Ectodermal cell (in vitro differentiated cells): Measurements from ENCODE around the gene IGF1R.

Source experiments
- H3K27ac ChIP-seq: 2 replicates; pipeline ENCODE4 v1.7.0; 2013; ENCODE audit warnings: mild to moderate bottlenecking, low read depth, low read length; ENCODE audit not compliant: insufficient read depth, poor library complexity, severe bottlenecking
- H3K27me3 ChIP-seq: 2 replicates; pipeline ENCODE4 v1.7.0; 2013; ENCODE audit warnings: mild to moderate bottlenecking, low read length; ENCODE audit not compliant: insufficient read depth, control insufficient read depth, poor library complexity, severe bottlenecking
- H3K36me3 ChIP-seq: one replicate; pipeline ENCODE4 v1.7.0; 2013; ENCODE audit warnings: low read length; ENCODE audit not compliant: control insufficient read depth, insufficient read depth
- H3K4me1 ChIP-seq: one replicate; pipeline ENCODE4 v1.7.0; 2013; ENCODE audit warnings: low read length; ENCODE audit not compliant: control insufficient read depth, insufficient read depth
- H3K4me3 ChIP-seq: 2 replicates; pipeline ENCODE4 v1.7.0; 2013; ENCODE audit warnings: low read depth, low read length, control low read depth; ENCODE audit not compliant: insufficient read depth
- H3K9me3 ChIP-seq: 2 replicates; pipeline ENCODE4 v1.7.0; 2013; ENCODE audit warnings: mild to moderate bottlenecking, low read length, moderate library complexity; ENCODE audit not compliant: control insufficient read depth
- WGBS, 2 experiments: methylation state at CpG; one replicate each; pipeline ENCODE4 v1.1.7; 2013; ENCODE audit warnings: missing lambda C conversion rate in 2 of 2; 5-methylcytosine and 5-hydroxymethylcytosine counted together

The IGF1R gene

GRCh38 chr15:98817745-98818144, 169.4 kb downstream of the IGF1R start:
- 91 to 92% methylated on average over 2 of the region's 2 CpGs for WGBS, 2 experiments
- Histone ChIP-seq H3K4me3 (no peak overlapping the region), H3K36me3 (no peaks in the 10 kb centered on the region), H3K27me3 (no peaks in the 10 kb centered on the region), H3K27ac (no peak overlapping the region), H3K9me3 (no peaks in the 10 kb centered on the region), H3K4me1 (peaks cover under 1% of the 10 kb centered on the region)

DNA sequence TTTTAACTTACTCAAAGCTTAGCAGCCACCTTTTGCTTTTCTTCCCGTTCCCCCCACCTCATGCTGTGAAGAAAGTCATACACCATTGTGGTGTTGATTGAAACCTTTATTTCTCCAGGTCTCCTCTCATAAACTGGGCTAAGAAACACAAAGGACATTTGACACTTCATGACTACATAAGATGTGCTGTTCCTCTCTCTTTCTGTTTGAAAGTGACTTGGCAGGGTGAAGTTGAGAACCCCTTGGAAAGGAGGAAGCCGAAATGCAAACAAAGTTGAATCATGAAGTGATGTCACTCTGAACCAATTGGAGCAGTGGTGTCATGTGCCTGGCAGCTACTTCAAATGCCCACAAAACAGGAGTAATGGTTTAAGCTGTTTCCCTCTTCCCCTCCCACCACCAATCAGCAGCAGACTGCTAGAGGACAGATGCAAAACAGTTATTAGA, 174.7 kb downstream of the IGF1R start:
- Histone ChIP-seq H3K9me3 (no peaks in the 10 kb centered on the region), H3K27me3 (no peaks in the 10 kb centered on the region), H3K4me1 (peaks cover 11% of the 10 kb centered on the region), H3K36me3 (no peaks in the 10 kb centered on the region), H3K4me3 (no peak overlapping the region), H3K27ac (peak overlapping the region; percentile 58)
- WGBS, 2 experiments, result 6 to 11% methylated on average over 1 to 2 of the region's 2 CpGs

DNA sequence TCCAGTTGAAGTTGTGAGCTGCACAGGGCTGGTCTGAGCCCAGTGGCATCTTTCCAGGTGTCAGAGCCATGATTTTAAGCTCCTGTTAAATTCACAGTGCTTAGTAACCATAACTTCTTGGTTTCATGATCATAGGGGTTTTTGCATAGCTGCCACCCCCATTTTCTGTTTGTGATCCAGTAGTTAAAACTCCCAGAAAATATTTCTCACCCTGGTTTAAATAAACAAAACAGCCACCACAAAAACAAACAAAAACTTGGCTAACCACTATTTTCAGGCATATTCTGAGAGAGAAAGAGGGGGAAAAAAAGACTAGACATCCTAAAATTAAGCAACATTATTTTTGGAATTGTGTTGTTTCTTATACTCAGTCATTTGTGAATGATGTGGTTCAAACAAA, 175.3 kb downstream of the IGF1R start:
- Histone ChIP-seq H3K9me3 (no peaks in the 10 kb centered on the region), H3K27ac (no peak overlapping the region), H3K36me3 (no peaks in the 10 kb centered on the region)

GRCh38 chr15:98824595-98824994, 176.3 kb downstream of the IGF1R start:
- peaks cover 3% of the 10 kb centered on the region for H3K9me3 ChIP-seq
- H3K4me3 ChIP-seq, result no peak overlapping the region
- H3K27ac ChIP-seq, result no peak overlapping the region
- WGBS, 2 experiments, result 91 to 92% methylated on average over 10 of the region's 10 CpGs
- peaks cover under 1% of the 10 kb centered on the region for H3K36me3 ChIP-seq
- peaks cover 11% of the 10 kb centered on the region for H3K4me1 ChIP-seq
- H3K27me3 ChIP-seq, result no peaks in the 10 kb centered on the region

More for the DNA sequence above, 175.3 kb downstream of the IGF1R start:
- Histone ChIP-seq H3K4me1 (peaks cover 11% of the 10 kb centered on the region), H3K27me3 (no peaks in the 10 kb centered on the region), H3K4me3 (no peak overlapping the region)

- WGBS, 2 experiments, result 69 to 82% methylated on average over 3 of the region's 3 CpGs
These were observed 178.3 kb downstream of the IGF1R start for GRCh38 chr15:98826658-98827057.

DNA sequence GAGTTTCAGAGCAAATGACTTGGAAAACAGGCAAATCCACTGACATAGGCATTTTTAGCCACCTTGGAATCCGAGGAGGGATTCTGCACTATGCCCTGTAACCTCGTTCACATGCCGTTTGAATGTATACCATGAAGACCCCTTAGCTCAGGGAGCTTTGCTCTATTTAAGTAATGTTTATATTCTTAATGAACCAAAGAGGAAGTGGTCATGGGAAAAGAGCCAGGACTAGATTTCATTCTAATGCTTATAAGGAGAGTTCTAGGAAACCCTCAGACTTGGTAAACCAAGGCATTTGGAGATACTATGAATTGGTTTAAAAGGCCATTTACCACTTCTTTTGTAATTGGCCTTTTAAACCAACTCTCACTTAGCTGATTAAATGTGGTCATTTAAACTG, 178.9 kb downstream of the IGF1R start:
- no peak overlapping the region for H3K4me3 ChIP-seq
- no peaks in the 10 kb centered on the region for H3K27me3 ChIP-seq
- peaks cover 10% of the 10 kb centered on the region for H3K36me3 ChIP-seq
- peaks cover 11% of the 10 kb centered on the region for H3K4me1 ChIP-seq
- H3K27ac ChIP-seq, result no peak overlapping the region
- H3K9me3 ChIP-seq, result peaks cover 6% of the 10 kb centered on the region
- 76 to 80% methylated on average over 3 of the region's 3 CpGs for WGBS, 2 experiments

More at GRCh38 chr15:98826658-98827057, 178.3 kb downstream of the IGF1R start:
- H3K27ac ChIP-seq, result no peak overlapping the region
- H3K9me3 ChIP-seq, result peaks cover 6% of the 10 kb centered on the region
- H3K4me3 ChIP-seq, result no peak overlapping the region
- peaks cover 10% of the 10 kb centered on the region for H3K36me3 ChIP-seq
- peaks cover 11% of the 10 kb centered on the region for H3K4me1 ChIP-seq
- no peaks in the 10 kb centered on the region for H3K27me3 ChIP-seq

DNA sequence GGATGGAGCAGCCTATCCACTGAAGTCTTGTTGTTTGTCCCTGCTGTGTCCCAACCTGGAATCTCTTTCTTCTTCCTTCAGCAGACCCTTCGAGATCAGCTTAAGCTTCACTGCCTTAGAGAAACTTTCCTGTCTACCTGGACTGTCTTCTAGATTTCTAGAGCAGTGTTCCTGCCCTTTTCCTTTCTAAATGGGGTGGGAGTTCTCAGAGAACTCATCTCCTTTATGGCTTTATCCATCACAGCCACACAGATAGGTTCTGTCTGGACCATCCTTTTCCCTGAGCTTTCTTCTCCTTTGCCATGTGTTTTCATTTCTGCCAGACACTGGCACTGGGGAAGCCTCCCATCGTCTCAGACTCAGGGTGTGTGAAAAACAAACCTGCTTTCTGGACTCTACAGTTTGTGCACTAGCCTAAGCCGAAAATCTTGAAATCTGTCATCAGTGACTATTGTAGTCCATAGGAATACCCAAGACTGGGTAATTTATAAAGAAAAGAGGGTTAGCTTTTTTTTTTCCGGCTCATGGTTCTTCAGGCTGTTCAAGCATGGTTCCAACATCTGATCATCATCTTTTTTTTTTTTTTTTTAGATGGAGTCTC, 181.8 kb downstream of the IGF1R start:
- no peak overlapping the region for H3K4me3 ChIP-seq
- H3K27me3 ChIP-seq, result no peaks in the 10 kb centered on the region
- no peaks in the 10 kb centered on the region for H3K4me1 ChIP-seq
- peaks cover 6% of the 10 kb centered on the region for H3K9me3 ChIP-seq
- peaks cover 10% of the 10 kb centered on the region for H3K36me3 ChIP-seq
- 93% methylated on average over 4 of the region's 4 CpGs for WGBS, 2 experiments
- no peak overlapping the region for H3K27ac ChIP-seq

DNA sequence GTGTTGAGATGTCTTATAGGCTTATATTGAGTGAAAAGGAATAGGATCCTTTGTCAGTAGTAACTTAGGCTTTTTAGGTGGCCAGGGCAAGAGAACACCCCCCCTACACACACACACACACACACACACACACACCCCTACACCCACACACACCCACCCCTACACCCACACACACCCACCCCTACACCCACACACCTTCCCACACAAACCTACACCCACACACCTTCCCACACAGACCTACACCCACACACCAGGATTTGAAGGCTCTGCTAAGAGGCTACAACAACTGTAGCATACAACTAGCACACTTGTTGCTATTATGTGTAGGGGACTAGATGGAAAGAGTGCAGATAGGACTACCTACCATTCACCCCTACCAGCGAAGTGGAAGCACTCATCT, 186.6 kb downstream of the IGF1R start:
- WGBS, 2 experiments, result no CpG with 5 or more reads among the region's 1 CpG
- no peak overlapping the region for H3K4me3 ChIP-seq
- H3K27ac ChIP-seq, result no peak overlapping the region
- H3K27me3 ChIP-seq, result no peaks in the 10 kb centered on the region
- H3K36me3 ChIP-seq, result peaks cover 5% of the 10 kb centered on the region
- no peaks in the 10 kb centered on the region for H3K4me1 ChIP-seq
- no peaks in the 10 kb centered on the region for H3K9me3 ChIP-seq

DNA sequence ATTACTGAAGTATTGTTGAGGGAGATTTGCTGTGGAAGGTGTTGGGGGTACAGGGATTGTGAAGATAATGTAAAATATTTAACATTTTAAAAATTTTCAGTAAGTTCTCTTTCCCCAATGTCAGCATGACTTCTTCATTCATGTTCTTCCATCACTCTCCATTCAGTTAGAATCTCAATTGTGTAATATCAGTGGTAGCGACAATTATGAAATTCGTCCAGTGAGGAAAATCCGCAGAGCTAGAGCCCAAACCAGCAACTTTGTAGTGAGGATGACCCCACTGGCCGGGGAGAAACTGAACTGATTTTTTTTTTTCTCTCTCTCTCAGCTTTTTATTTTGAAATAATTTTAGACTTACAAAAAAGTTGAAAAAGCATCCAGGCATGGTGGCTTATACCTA, 187.5 kb downstream of the IGF1R start:
- Histone ChIP-seq H3K4me1 (no peaks in the 10 kb centered on the region), H3K36me3 (no peaks in the 10 kb centered on the region), H3K4me3 (no peak overlapping the region), H3K9me3 (no peaks in the 10 kb centered on the region), H3K27me3 (no peaks in the 10 kb centered on the region), H3K27ac (no peak overlapping the region)
- 94 to 100% methylated on average over 4 of the region's 4 CpGs for WGBS, 2 experiments

GRCh38 chr15:98838387-98839259, 190.3 kb downstream of the IGF1R start:
- no peak overlapping the region for H3K27ac ChIP-seq
- peaks cover 7% of the 10 kb centered on the region for H3K4me1 ChIP-seq
- no peak overlapping the region for H3K4me3 ChIP-seq
- H3K36me3 ChIP-seq, result no peaks in the 10 kb centered on the region
- H3K27me3 ChIP-seq, result no peaks in the 10 kb centered on the region
- 76 to 81% methylated on average over 5 of the region's 5 CpGs for WGBS, 2 experiments
- no peaks in the 10 kb centered on the region for H3K9me3 ChIP-seq
